NCI-H82 treated with DMSO at 0.1 percent for 48 hours (cell line): ENCODE results near the gene CLIC4.

Experiments
- DNase-seq: peaks from one replicate; lab custom pipeline; 2025; ENCODE audit not compliant: unreplicated experiment; lab: John Stamatoyannopoulos, UW

Gene CLIC4

DNA sequence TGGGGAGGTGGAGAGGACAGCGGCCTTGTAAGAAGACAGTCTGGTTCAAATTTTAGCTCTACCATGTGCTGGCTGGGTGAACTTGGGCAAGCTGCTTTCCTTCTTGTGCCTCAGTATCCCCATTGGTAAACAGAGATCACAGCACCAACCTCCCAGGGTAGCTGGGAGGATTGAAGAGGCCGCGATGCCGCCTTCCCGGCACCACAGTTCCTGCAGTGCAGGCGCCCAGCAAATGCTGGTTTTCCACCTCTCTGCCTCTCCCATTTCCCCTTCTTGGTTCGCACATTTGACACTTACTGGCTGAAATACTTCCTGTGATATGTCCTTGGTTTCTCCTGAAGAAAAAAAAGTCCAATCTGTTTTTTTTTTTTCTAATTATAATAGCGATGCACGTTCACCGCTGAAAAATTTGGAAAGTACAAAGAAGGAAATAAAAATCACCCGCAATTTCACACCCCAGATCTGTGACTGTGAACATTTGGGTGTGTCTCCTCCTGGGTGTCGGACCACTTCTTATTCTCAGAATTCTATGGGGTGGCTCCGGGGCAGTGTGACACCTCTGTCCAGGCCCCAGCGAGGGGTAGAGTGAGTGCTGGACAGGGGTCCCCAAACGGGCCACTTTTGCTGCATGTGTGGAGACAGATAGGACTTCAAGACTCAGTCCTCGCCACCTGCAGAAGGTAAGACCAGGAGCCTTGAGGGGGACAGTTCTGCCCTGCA is 111.7 kb downstream of the CLIC4 start:
- no peak for DNase-seq

DNA sequence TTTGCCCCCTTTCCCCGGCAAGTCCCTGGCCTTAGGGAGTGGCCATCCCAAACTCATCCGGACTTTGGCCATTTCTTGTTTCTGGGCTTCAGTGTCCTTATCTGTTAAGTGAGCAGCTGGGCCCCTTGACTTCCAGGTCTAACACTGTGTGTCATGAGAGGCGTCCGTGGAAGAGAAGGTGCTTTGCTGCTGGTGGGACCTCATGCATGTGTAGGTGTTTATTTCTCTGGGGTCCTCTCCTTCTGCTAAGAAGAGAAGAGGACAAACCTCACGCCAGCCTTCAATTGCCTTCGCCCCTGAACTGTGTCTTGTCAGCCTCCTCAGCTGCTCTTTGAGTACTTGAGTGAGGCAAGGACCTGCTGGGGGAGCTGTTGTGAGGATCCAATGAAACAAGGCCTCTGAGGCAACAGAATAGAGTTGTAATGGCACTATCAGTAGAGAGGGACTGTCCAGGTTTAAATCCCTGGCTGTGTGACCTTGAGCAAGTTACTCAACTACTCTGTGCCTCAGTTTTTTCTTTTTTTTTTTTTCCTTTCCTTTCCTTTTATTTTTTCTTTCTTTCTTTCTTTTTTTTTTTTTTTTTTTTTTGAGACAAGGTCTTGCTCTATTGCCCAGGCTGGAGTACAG is 112.4 kb downstream of the CLIC4 start:
- no peak for DNase-seq

DNA sequence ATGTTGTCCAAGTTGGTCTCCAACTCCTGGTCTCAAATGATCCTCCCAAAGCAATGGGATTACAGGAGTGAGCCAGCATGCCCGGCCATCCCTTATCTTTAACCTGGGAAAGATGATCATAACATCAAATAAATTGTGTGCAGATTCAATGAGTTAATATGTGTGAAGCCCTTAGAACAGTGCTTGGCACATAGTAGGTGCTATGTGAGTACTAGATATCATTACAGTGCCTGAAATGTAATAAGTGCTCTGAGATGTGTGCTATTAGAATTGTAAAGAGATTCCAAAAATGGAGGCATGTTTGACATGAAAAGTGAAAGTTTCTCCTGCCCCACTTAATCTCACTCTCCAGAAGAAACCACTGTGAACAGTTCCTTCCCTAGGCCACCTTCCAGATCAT is 113.0 kb downstream of the CLIC4 start:
- no peak for DNase-seq

DNA sequence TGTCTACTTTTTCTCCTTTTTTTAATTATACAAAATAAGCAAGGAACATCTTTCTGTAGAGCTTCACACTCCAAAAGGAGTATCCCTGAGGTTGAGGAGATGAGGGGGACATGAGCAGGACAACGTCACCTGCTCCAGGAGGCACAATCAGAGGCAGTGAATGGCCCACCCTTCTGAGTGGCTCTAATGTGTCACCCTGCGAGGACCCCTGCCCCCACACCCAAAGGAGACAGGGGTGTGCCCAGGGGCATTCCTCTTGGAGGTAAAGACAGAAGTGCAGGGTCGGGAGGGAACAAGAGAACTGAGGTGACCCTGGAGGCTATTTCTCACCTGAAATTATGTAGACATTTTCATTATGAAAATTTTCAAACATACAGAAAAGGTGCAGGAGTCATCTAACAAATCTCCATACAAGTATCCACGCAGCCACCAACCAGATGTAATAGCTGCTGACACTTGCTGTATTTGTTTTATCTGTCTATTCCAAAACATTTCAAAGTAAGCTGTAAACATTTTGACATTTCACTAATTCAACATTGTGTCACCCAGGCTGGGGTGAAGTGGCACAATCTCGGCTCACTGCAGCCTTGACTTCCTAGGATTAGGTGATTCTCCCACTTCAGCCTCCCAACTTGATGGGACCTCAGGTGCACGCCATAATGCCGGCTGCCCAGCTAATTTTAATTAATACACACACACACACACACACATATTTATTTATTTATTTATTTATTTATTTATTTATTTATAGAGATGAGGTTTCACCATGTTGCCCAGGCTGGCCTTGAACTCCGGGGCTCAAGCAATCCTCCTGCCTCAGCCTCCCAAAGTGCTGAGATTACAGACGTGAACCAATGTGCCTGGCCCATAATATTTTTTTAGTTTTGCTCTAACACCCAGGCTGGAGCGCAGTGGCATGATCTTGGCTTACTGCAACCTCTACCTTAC is 114.1 kb downstream of the CLIC4 start:
- no peak for DNase-seq

GRCh38 chr1:24860841-24861240 is 115.6 kb downstream of the CLIC4 start:
- no peak for DNase-seq

DNA sequence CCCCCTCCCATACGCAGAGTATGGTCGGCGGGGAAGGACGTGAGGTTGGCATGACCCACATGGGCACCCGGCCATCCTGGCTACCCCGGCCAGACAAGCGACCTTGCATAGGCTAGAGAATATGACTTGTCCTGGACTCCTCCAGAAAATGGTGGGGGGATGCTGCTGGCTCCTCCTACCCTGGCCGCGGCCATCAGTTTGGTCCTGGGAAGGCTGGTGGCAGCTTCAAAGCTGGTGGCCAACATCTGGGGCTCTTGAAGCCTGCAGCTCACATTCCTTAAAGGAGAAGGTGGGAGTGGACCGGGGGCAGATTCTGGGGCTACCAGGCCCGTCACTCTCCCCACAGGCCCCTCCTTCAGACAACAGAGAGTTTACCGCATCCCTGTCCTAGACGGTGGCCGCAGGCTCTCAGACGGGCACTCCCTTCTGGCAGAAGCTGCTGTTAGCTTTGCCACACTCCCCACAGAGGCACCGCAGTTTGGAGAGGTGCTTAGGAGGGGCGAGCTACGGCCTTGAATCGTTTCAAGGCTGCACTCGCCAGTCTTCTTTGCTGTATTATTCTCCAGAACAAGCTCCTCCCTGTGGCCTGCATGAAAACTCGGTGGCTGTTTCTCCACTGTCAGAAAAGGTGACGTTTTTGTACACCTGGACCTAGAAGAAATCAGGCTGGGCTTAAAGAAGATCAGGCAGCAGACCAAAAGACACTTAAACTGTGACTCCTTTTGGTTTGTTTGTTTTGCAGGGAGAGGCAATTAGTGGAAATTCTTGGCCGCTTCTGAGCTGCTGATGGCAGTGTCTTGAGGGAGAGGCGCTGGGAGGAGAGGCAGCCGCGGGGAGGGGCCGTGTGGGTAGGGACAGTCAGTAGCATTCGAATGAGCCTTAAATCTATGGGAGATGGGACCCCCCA is 116.8 kb downstream of the CLIC4 start:
- no peak for DNase-seq

GRCh38 chr1:24862775-24863483 is 117.7 kb downstream of the CLIC4 start:
- no peak for DNase-seq

- DNase-seq, result no peak
Observed at GRCh38 chr1:24864370-24864777, 119.1 kb downstream of the CLIC4 start.

DNA sequence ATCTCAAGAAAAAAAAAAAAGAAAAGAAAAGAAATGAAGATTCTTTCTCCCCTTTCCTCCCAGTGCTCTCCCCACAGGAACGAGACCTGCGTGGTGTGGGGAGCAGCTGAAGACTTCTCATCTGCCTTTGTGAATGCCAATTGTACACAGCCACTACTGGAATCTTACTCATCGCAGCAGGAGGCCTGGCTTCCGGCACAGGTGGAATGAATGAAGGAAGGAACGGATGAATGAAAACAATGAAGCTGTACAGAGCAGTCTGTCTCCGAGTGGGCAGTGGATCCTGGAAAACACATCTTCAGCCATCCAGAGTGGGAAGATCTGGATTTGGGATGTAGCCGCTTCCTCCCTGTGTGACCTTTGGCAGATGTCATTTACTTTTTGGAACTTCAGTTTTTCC is 119.9 kb downstream of the CLIC4 start:
- no peak for DNase-seq

- DNase-seq, result no peak
Observed at GRCh38 chr1:24865587-24865986, 120.3 kb downstream of the CLIC4 start.

DNA sequence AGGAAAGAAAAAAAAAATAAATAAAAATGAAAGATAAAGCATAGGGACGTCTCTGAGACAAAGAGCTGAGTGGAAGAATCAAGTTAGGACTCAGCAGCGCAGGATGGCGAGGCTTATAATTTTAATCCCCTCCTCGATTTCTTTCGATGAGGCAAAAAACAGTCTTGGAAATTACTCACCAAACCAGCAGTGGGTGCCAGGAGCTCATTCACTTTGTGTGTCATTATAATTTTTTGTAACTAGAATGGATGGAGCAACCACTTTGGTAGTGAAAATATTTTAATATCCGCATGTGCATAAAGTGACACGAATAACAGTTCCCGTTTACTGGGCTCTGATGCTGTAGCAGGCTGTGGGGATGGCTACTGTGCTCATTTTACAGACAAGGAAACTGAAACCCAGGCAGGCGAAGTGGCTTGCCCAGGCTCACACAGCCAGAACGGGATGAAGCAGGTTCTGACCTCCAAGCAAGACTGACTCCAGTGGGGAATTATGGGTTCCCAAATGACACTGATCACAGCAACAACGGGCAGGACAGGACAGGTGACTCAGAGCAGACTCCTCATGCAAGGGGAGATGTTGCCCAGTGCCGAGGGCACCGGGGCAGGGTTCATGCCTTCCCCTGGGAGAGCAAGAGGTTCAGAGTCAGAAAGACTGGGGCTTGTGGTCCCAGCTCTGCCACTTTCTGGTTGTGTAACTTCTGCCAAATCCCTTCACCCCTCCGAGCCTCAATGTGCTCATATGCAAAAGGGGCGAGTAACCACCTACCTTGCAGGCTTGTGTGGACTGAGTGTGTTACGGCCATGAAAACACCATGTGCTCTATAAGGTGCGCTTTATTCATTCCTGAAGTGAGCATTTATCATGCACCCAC is 121.2 kb downstream of the CLIC4 start:
- no peak for DNase-seq

GRCh38 chr1:24867084-24867870 is 122.0 kb downstream of the CLIC4 start:
- no peak for DNase-seq

DNA sequence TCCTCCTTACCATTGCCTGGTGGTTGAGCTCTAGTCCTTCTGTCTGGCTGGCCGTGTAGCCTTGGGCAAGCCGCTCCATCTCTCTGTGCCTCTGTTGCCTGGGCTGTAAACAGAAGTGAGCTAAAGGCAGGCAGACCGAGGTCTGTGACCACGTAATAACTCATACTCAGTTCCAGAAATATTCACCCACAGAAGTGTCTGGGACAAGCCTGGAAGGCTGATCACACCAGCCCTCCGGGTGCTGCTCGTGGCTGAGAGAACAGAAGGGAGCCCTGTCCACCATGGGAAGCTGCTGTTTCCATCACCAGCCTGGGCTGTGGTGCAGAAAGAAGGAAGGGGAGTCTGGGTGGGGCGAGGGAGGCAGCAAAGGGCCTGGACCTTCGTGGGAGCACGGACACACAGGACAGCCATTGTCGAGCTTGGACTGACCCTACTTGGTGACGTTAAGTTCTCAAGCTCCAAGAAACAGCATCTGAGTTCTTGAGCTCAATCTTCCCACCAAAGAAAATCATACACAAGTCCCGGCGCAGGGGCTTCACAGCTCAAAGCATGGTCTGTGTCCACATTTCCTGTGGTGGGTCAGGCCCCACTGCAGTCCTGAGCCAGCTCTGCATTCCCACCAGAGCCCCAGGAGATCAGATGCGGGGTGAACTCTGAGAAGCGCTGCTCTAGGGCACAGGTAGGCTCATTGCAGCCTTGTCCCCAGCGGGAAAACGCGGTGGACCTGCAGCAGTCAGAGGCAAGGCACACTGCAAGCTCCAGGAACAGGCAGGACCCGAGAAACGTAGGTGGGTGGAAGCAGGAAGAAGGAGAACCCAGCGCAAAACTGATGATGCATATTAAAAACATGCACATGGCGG is 123.0 kb downstream of the CLIC4 start:
- DNase-seq, result no peak

- no peak for DNase-seq
Observed at GRCh38 chr1:24870551-24871195, 125.4 kb downstream of the CLIC4 start.

- DNase-seq, result no peak
Observed at GRCh38 chr1:24871306-24871901, 126.2 kb downstream of the CLIC4 start.

- no peak for DNase-seq
Observed at GRCh38 chr1:24872061-24872850, 127.0 kb downstream of the CLIC4 start.
